WTC11 (cell line): ENCODE results near the gene FAM193A. TPM values are rescaled to one million over a fixed set of nuclear protein-coding genes. Genes with fewer than 3 reads are reported as not detected.

Experiments used
- ATAC-seq: fragments of 200-7000 bp; cut with Tn5 transposase; 2 replicates; pipeline ENCODE4 v1.10.0; 2021; ENCODE audit warnings: mild to moderate bottlenecking, moderate library complexity
- CTCF ChIA-PET: fragments of 300-600 bp; sonication (Branson Sonifier 250); formaldehyde crosslinking; loops from one replicate; lab custom pipeline; 2021; ENCODE audit warnings: antibody characterized with exemption; lab: Charles Lee
- POLR2A ChIA-PET: fragments of 350-600 bp; sonication (Branson Sonifier 250); formaldehyde crosslinking; loops from one replicate; lab custom pipeline; 2021; ENCODE audit warnings: antibody characterized with exemption; lab: Charles Lee
- DNase-seq: peaks from one replicate; pipeline ENCODE4 v3.0.0; 2021; ENCODE audit warnings: low spot score
- H3K27ac Mint-ChIP-seq: 2 replicates; pipeline ENCODE4 v1.8.0; 2021; ENCODE audit warnings: mixed read lengths
- H3K27me3 Mint-ChIP-seq: 2 replicates; pipeline ENCODE4 v1.8.0; 2021; ENCODE audit warnings: low read depth, mild to moderate bottlenecking, moderate library complexity, mixed read lengths
- H3K36me3 Mint-ChIP-seq: 2 replicates; pipeline ENCODE4 v1.8.0; 2021; ENCODE audit warnings: mixed read lengths
- H3K4me1 Mint-ChIP-seq: 2 replicates; pipeline ENCODE4 v1.8.0; 2022; ENCODE audit warnings: mixed read lengths
- H3K4me3 Mint-ChIP-seq: 2 replicates; pipeline ENCODE4 v1.8.0; 2021; ENCODE audit warnings: mild to moderate bottlenecking, moderate library complexity, mixed read lengths
- H3K9me3 Mint-ChIP-seq: 2 replicates; pipeline ENCODE4 v1.8.0; 2021; ENCODE audit warnings: mixed read lengths
- ARID4B ChIP-seq: sonication (generic); formaldehyde crosslinking; IDR thresholded peaks from 2 replicates; pipeline ENCODE4 v1.8.0; 2023; ENCODE audit warnings: missing genetic modification reagents, mild to moderate bottlenecking, borderline replicate concordance
- CDX4 ChIP-seq: fragments of 250-450 bp; sonication (Bioruptor Pico); IDR thresholded peaks from 2 replicates; pipeline ENCODE4 v1.9.0; 2021; ENCODE audit warnings: moderate library complexity, mild to moderate bottlenecking, inconsistent platforms, borderline replicate concordance
- CTCF ChIP-seq: fragments of 200-600 bp; IDR thresholded peaks from 2 replicates; pipeline ENCODE4 v1.8.0; 2022; ENCODE audit warnings: antibody characterized with exemption
- E2F4 ChIP-seq: sonication (generic); formaldehyde crosslinking; IDR thresholded peaks from 2 replicates; pipeline ENCODE4 v1.8.1; 2022; ENCODE audit warnings: low read depth, mild to moderate bottlenecking, moderate library complexity, missing genetic modification reagents, borderline replicate concordance
- E2F5 ChIP-seq: sonication (generic); formaldehyde crosslinking; IDR thresholded peaks from 2 replicates; pipeline ENCODE4 v1.8.1; 2022; ENCODE audit warnings: mild to moderate bottlenecking, moderate library complexity, missing genetic modification reagents
- ETV6 ChIP-seq: sonication (generic); formaldehyde crosslinking; IDR thresholded peaks from 2 replicates; pipeline ENCODE4 v1.8.1; 2022; ENCODE audit warnings: mild to moderate bottlenecking, missing genetic modification reagents
- FOXP4 ChIP-seq: sonication (generic); formaldehyde crosslinking; IDR thresholded peaks from 2 replicates; pipeline ENCODE4 v1.8.0; 2022; ENCODE audit warnings: mild to moderate bottlenecking, missing genetic modification reagents
- GABPB1 ChIP-seq: sonication (generic); formaldehyde crosslinking; IDR thresholded peaks from 2 replicates; pipeline ENCODE4 v1.8.1; 2023; ENCODE audit warnings: mild to moderate bottlenecking, missing genetic modification reagents
- HMGA2 ChIP-seq: fragments of 250-450 bp; sonication (Bioruptor Pico); IDR thresholded peaks from 2 replicates; pipeline ENCODE4 v1.4.0; 2021; ENCODE audit warnings: mild to moderate bottlenecking, moderate library complexity
- KAT7 ChIP-seq: sonication (generic); formaldehyde crosslinking; IDR thresholded peaks from 2 replicates; pipeline ENCODE4 v1.8.1; 2023; ENCODE audit warnings: missing genetic modification reagents, mild to moderate bottlenecking, borderline replicate concordance
- MAX ChIP-seq: sonication (generic); formaldehyde crosslinking; IDR thresholded peaks from 2 replicates; pipeline ENCODE4 v1.8.0; 2022; ENCODE audit warnings: mild to moderate bottlenecking, missing genetic modification reagents
- NFYB ChIP-seq: sonication (generic); formaldehyde crosslinking; conservative IDR thresholded peaks from 2 replicates; pipeline ENCODE4 v1.8.0; 2022; ENCODE audit warnings: low read depth, missing genetic modification reagents
- NR2C2 ChIP-seq: sonication (generic); formaldehyde crosslinking; IDR thresholded peaks from 2 replicates; pipeline ENCODE4 v1.8.0; 2022; ENCODE audit warnings: mild to moderate bottlenecking, missing genetic modification reagents
- PRRX2 ChIP-seq: fragments of 250-450 bp; sonication (Bioruptor Pico); IDR thresholded peaks from 2 replicates; pipeline ENCODE4 v1.8.0; 2021; ENCODE audit warnings: mild to moderate bottlenecking
- TCF7 ChIP-seq: sonication (generic); formaldehyde crosslinking; IDR thresholded peaks from 2 replicates; pipeline ENCODE4 v1.8.0; 2022; ENCODE audit warnings: mild to moderate bottlenecking, low read depth, missing genetic modification reagents, moderate library complexity
- ZNF138 ChIP-seq: sonication (generic); formaldehyde crosslinking; conservative IDR thresholded peaks from 2 replicates; pipeline ENCODE4 v1.8.1; 2022; ENCODE audit warnings: mild to moderate bottlenecking, moderate library complexity, missing genetic modification reagents
- ZNF232 ChIP-seq: sonication (generic); formaldehyde crosslinking; IDR thresholded peaks from 2 replicates; pipeline ENCODE4 v1.8.0; 2022; ENCODE audit warnings: mild to moderate bottlenecking, missing genetic modification reagents
- ZNF416 ChIP-seq: fragments of 250-450 bp; sonication (Bioruptor Pico); IDR thresholded peaks from 2 replicates; pipeline ENCODE4 v1.9.0; 2021; ENCODE audit warnings: mild to moderate bottlenecking, inconsistent platforms
- total RNA-seq: library from RNA; stranded (reverse); gene quantifications from 3 replicates; pipeline ENCODE4 v1.2.3, GENCODE V29; 2021

Gene FAM193A
- total RNA-seq, 1 experiment from 2014 or later = 28.1 TPM

- TF ChIP-seq GABPB1 (CRISPR knock-in tag) (no peak), TCF7 (CRISPR knock-in tag) (no peak), ETV6 (CRISPR knock-in tag) (no peak), E2F4 (CRISPR knock-in tag) (no peak), E2F5 (CRISPR knock-in tag) (no peak), NR2C2 (CRISPR knock-in tag) (no peak)
Observed at GRCh38 chr4:2651998-2652397, 115.6 kb downstream of the FAM193A start (continued).

- TF ChIP-seq ZNF232 (CRISPR knock-in tag) (no peak), CDX4 (no peak), CTCF (no peak), PRRX2 (CRISPR knock-in tag) (no peak), ETV6 (CRISPR knock-in tag) (no peak), ZNF416 (CRISPR knock-in tag) (no peak)
- Mint-ChIP-seq H3K36me3 (peaks cover 42% of the 10 kb centered on the region), H3K4me1 (no peaks in the 10 kb centered on the region), H3K27me3 (no peaks in the 10 kb centered on the region), H3K27ac (no peak overlapping the region; the same call in none of the 2 replicates), H3K4me3 (no peak overlapping the region), H3K9me3 (peaks cover 7% of the 10 kb centered on the region)
- CTCF ChIA-PET = no interaction called here
- ATAC-seq (no peak), DNase-seq (no peak)
- POLR2A ChIA-PET = no interaction called here
Observed at GRCh38 chr4:2652415-2653160, 116.1 kb downstream of the FAM193A start.

GRCh38 chr4:2660596-2661211 lies 124.3 kb downstream of the FAM193A start:
- DNase-seq (no peak), ATAC-seq (no peak)
- Mint-ChIP-seq H3K9me3 (no peaks in the 10 kb centered on the region), H3K27me3 (no peaks in the 10 kb centered on the region), H3K4me3 (no peak overlapping the region), H3K27ac (no peak overlapping the region), H3K4me1 (no peaks in the 10 kb centered on the region), H3K36me3 (peaks cover 57% of the 10 kb centered on the region)
- POLR2A ChIA-PET = no interaction called here
- CTCF ChIA-PET = no interaction called here
- TF ChIP-seq ZNF138 (CRISPR knock-in tag) = no peak
- no peak for TF ChIP-seq NFYB (CRISPR knock-in tag)
- no peak for TF ChIP-seq FOXP4 (CRISPR knock-in tag)
- no peak for TF ChIP-seq HMGA2
- TF ChIP-seq CTCF = no peak
- TF ChIP-seq KAT7 (CRISPR knock-in tag) = no peak
- TF ChIP-seq MAX (CRISPR knock-in tag) = no peak
- no peak for TF ChIP-seq ZNF232 (CRISPR knock-in tag)
- TF ChIP-seq ARID4B (CRISPR knock-in tag) = no peak
- no peak for TF ChIP-seq GABPB1 (CRISPR knock-in tag)
